SK-N-SH (cell line): ENCODE results near the gene MACROD2. TPM values are rescaled to one million over a fixed set of nuclear protein-coding genes. Genes with fewer than 3 reads are reported as not detected.
"Not testable (repeated sequence)": the region's sequence is repeated elsewhere in the genome, so short reads cannot be mapped to it uniquely, and the experiment has no call there.

Experiments
- CTCF ChIA-PET: fragments of 300-600, 350-600 bp; formaldehyde crosslinking; extraction: SDS; loops from one replicate; lab custom pipeline; 2021; lab: Yijun Ruan, JAX
- POLR2A ChIA-PET: fragments of 350-600 bp; sonication (Branson Sonifier 250); formaldehyde crosslinking; extraction: SDS; loops from one replicate; lab custom pipeline; 2020; ENCODE audit warnings: antibody characterized with exemption, inconsistent platforms; lab: Yijun Ruan, JAX
- DNase-seq: peaks from one replicate; pipeline ENCODE4 v3.0.0; 2012
- H2AFZ ChIP-seq: fragments of 200-600 bp; sonication (generic); 2 replicates; pipeline ENCODE4 v1.8.1; 2016; ENCODE audit warnings: antibody characterized with exemption, mild to moderate bottlenecking, low read depth
- H3F3A ChIP-seq: fragments of 200-600 bp; sonication (generic); replicated peaks from 2 replicates; pipeline ENCODE3; 2016; ENCODE audit warnings: antibody characterized with exemption, mild to moderate bottlenecking; ENCODE audit not compliant: insufficient read depth
- H3K27ac ChIP-seq, 2 experiments: fragments of 200-500 bp in 1 of 2; fragments of 200-600 bp in 1 of 2; sonication (Bioruptor generic) in 1 of 2; sonication (generic), shearing (Covaris generic) in 1 of 2; 2 replicates each; pipeline versions ENCODE4 v1.5.1 to v1.6.1; 2014 to 2016; ENCODE audit warnings: low read depth in 2 of 2, inconsistent platforms in 1 of 2, low read length in 1 of 2, mild to moderate bottlenecking in 1 of 2, mixed read lengths in 1 of 2
- H3K27me3 ChIP-seq: fragments of 200-600 bp; sonication (generic), shearing (Covaris generic); 2 replicates; pipeline ENCODE4 v1.6.1; 2016; ENCODE audit warnings: mixed run types; ENCODE audit not compliant: insufficient read depth
- H3K36me3 ChIP-seq, 2 experiments: fragments of 200-500 bp in 1 of 2; fragments of 200-600 bp in 1 of 2; sonication (Bioruptor generic) in 1 of 2; sonication (generic) in 1 of 2; replicated peaks in 1 of 2; 2 replicates each; pipeline versions ENCODE3 to v1.5.1; 2014 to 2016; ENCODE audit warnings: low read length in 1 of 2, mild to moderate bottlenecking in 1 of 2; ENCODE audit not compliant: insufficient read depth in 2 of 2, control insufficient read depth in 1 of 2
- H3K4me1 ChIP-seq, 2 experiments: fragments of 200-500 bp in 1 of 2; fragments of 200-600 bp in 1 of 2; sonication (Bioruptor generic) in 1 of 2; sonication (generic), shearing (Covaris generic) in 1 of 2; 2 replicates each; pipeline versions ENCODE4 v1.5.1 to v1.6.1; 2014 to 2016; ENCODE audit warnings: low read depth in 1 of 2, low read length in 1 of 2, mixed run types in 1 of 2; ENCODE audit not compliant: insufficient read depth in 2 of 2, control insufficient read depth in 1 of 2
- H3K4me2 ChIP-seq: fragments of 200-600 bp; sonication (generic), shearing (Covaris generic); 2 replicates; pipeline ENCODE4 v1.6.1; 2017; ENCODE audit warnings: mixed run types
- H3K4me3 ChIP-seq, 2 experiments: fragments of 200-500 bp in 1 of 2; fragments of 200-600 bp in 1 of 2; sonication (Bioruptor generic) in 1 of 2; sonication (generic), shearing (Covaris generic) in 1 of 2; 2 replicates each; pipeline versions ENCODE4 v1.5.1 to v1.8.1; 2014 to 2016; ENCODE audit warnings: low read depth in 2 of 2, inconsistent platforms in 1 of 2, low read length in 1 of 2, mild to moderate bottlenecking in 1 of 2, mixed read lengths in 1 of 2, moderate library complexity in 1 of 2
- H3K79me2 ChIP-seq: fragments of 200-600 bp; sonication (generic); 2 replicates; pipeline ENCODE4 v1.8.1; 2017; ENCODE audit warnings: mild to moderate bottlenecking; ENCODE audit not compliant: insufficient read depth
- H3K9ac ChIP-seq: fragments of 200-600 bp; sonication (generic); 2 replicates; pipeline ENCODE4 v1.6.1; 2017; ENCODE audit warnings: mixed run types
- H3K9me2 ChIP-seq: fragments of 200-600 bp; sonication (generic); 2 replicates; pipeline ENCODE4 v1.6.1; 2017; ENCODE audit warnings: mixed run types
- H3K9me3 ChIP-seq: fragments of 200-600 bp; sonication (generic); 2 replicates; pipeline ENCODE4 v1.6.1; 2017; ENCODE audit warnings: mixed run types, mild to moderate bottlenecking, moderate library complexity
- H4K20me1 ChIP-seq: fragments of 200-600 bp; sonication (generic); 2 replicates; pipeline ENCODE4 v1.6.1; 2017; ENCODE audit warnings: mild to moderate bottlenecking, mixed run types; ENCODE audit not compliant: insufficient read depth
- CHD2 ChIP-seq: fragments of 150-350 bp; IDR thresholded peaks from 2 replicates; pipeline ENCODE4 v1.6.1; 2018; ENCODE audit warnings: low read length; ENCODE audit not compliant: partially characterized antibody
- ELF1 ChIP-seq: IDR thresholded peaks from 2 replicates; pipeline ENCODE4 v1.4.0; 2012
- EP300 ChIP-seq, 2 experiments: IDR thresholded peaks; 2 replicates each; pipeline versions ENCODE4 v1.4.0 to v1.6.1; 2012; ENCODE audit warnings: borderline replicate concordance in 1 of 2, low read depth in 1 of 2, low read length in 1 of 2
- EZH2phosphoT487 ChIP-seq: fragments of 200-600 bp; sonication (generic); IDR thresholded peaks from 2 replicates; pipeline ENCODE4 v1.6.1; 2017; ENCODE audit warnings: low read depth, mixed run types, mild to moderate bottlenecking, antibody characterized with exemption, moderate library complexity, borderline replicate concordance
- FOSL2 ChIP-seq: IDR thresholded peaks from 2 replicates; pipeline ENCODE4 v1.4.0; 2012; ENCODE audit warnings: low read depth, mild to moderate bottlenecking, moderate library complexity, borderline replicate concordance
- FOXM1 ChIP-seq: IDR thresholded peaks from 2 replicates; pipeline ENCODE4 v1.4.0; 2012; ENCODE audit warnings: low read depth, mild to moderate bottlenecking
- JUND ChIP-seq: IDR thresholded peaks from 2 replicates; pipeline ENCODE4 v1.4.0; 2012
- MXI1 ChIP-seq: IDR thresholded peaks from 2 replicates; pipeline ENCODE4 v1.6.1; 2012; ENCODE audit warnings: mild to moderate bottlenecking, low read depth, low read length, improper control_type of control experiment
- NFIC ChIP-seq: IDR thresholded peaks from 2 replicates; pipeline ENCODE4 v1.4.0; 2012; ENCODE audit warnings: borderline replicate concordance
- RAD21 ChIP-seq: IDR thresholded peaks from 2 replicates; pipeline ENCODE4 v1.6.1; 2012; ENCODE audit warnings: mild to moderate bottlenecking, low read length
- RCOR1 ChIP-seq: fragments of 150-350 bp; IDR thresholded peaks from 2 replicates; pipeline ENCODE4 v1.6.1; 2017; ENCODE audit warnings: antibody characterized with exemption, low read length
- RFX5 ChIP-seq: IDR thresholded peaks from 2 replicates; pipeline ENCODE4 v1.6.1; 2012; ENCODE audit warnings: mild to moderate bottlenecking, improper control_type of control experiment, low read length
- SIN3A ChIP-seq: IDR thresholded peaks from 2 replicates; pipeline ENCODE4 v1.6.1; 2012; ENCODE audit warnings: low read depth, mild to moderate bottlenecking, low read length, moderate library complexity, borderline replicate concordance
- SMC3 ChIP-seq: IDR thresholded peaks from 2 replicates; pipeline ENCODE4 v1.6.1; 2012; ENCODE audit warnings: low read depth, low read length, improper control_type of control experiment
- TCF12 ChIP-seq: IDR thresholded peaks from 2 replicates; pipeline ENCODE4 v1.4.0; 2012
- USF1 ChIP-seq: IDR thresholded peaks from 2 replicates; pipeline ENCODE4 v1.4.0; 2012; ENCODE audit warnings: low read depth, borderline replicate concordance
- ZBTB33 ChIP-seq: IDR thresholded peaks from 2 replicates; pipeline ENCODE4 v1.4.0; 2012; ENCODE audit warnings: low read depth, borderline replicate concordance
- WGBS: methylation state at CpG from one replicate; pipeline ENCODE4 v1.1.6; 2017; ENCODE audit warnings: low lambda C conversion rate; 5-methylcytosine and 5-hydroxymethylcytosine counted together
- polyA plus RNA-seq, 3 experiments: library from polyadenylated mRNA; depleted of rRNA; stranded (reverse); fragments of >200 nt; gene quantifications; 2 replicates each; pipeline ENCODE4 v1.2.3, GENCODE V29; 2012
- TF ChIP-seq, protein P1 (sequence below): fragments of 150-350 bp; IDR thresholded peaks from 2 replicates; pipeline ENCODE4 v1.6.1; 2017; ENCODE audit warnings: antibody characterized with exemption, low read length, low read depth, borderline replicate concordance

The MACROD2 gene
- polyA plus RNA-seq, 1 of the 3 experiments (the other 2 are of a cell fraction) = 0.33 TPM

DNA sequence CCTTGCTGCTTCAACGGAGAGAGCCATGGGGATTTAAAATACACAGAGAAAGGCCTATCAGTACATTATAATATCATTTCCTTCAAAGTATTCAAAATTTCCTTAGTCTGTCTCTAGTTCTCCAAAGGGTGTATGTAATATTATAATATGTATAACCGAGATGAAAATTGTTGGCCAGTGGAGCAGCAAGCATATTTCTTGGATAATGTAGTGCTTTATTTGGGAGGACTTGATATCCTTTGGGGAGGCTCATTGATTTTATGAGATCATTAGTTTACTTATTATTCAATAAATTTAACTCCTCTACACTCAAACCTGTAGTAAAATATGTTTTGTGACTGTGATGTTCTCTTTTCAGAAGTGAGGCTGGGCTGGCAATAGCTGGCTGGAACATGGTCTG lies 1145.0 kb downstream of the MACROD2 start:
- WGBS = 46% methylated on average over 2 of the region's 2 CpGs
- CTCF ChIA-PET = no interaction called here
- TF ChIP-seq FOSL2 = no peak
- no peak for TF ChIP-seq SIN3A
- TF ChIP-seq ZBTB33 = no peak
- TF ChIP-seq EZH2phosphoT487 = no peak
- TF ChIP-seq RFX5 = no peak
- no peak for TF ChIP-seq RCOR1
- no peak for TF ChIP-seq EP300 (IDR thresholded peaks at IDR 0.05; ENCODE audit: borderline replicate concordance in 1 of 2, low read depth in 1 of 2, low read length in 1 of 2)
- TF ChIP-seq CHD2 = no peak
- no peak for TF ChIP-seq NFIC
- no peak for TF ChIP-seq JUND
- TF ChIP-seq SMC3 = no peak
- TF ChIP-seq ELF1 = no peak
- TF ChIP-seq MXI1 = no peak
- no peak for TF ChIP-seq RAD21
- TF ChIP-seq, protein P1, sequence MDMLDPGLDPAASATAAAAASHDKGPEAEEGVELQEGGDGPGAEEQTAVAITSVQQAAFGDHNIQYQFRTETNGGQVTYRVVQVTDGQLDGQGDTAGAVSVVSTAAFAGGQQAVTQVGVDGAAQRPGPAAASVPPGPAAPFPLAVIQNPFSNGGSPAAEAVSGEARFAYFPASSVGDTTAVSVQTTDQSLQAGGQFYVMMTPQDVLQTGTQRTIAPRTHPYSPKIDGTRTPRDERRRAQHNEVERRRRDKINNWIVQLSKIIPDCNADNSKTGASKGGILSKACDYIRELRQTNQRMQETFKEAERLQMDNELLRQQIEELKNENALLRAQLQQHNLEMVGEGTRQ = no peak
- TF ChIP-seq USF1 = no peak
- TF ChIP-seq FOXM1 = no peak
- no peak for TF ChIP-seq TCF12

DNA sequence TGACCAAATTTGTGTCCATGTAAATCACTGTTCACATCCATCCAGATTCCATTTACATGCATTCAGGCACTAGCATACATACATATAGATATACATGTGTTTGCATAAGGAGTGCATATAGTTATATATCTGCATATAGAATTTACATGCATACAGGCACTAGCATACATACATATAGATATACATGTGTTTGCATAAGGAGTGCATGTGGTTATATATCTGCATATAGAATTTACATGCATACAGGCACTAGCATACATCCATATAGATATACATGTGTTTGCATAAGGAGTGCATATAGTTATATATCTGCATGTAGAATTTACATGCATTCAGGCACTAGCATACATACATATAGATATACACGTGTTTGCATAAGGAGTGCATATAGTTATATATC lies 1145.6 kb downstream of the MACROD2 start:
- H4K20me1 ChIP-seq, H3K9me2 ChIP-seq, H3F3A ChIP-seq, H2AFZ ChIP-seq, H3K36me3 ChIP-seq, H3K27me3 ChIP-seq, H3K4me1 ChIP-seq, H3K79me2 ChIP-seq, DNase-seq, H3K27ac ChIP-seq, POLR2A ChIA-PET, CTCF ChIA-PET, H3K4me3 ChIP-seq, H3K9ac ChIP-seq, H3K9me3 ChIP-seq, H3K4me2 ChIP-seq: not testable (repeated sequence)
- 60% methylated on average over 1 of the region's 1 CpG for WGBS

More for the DNA sequence above, 1145.0 kb downstream of the MACROD2 start:
- no peak overlapping the region for H3K27ac ChIP-seq
- H3F3A ChIP-seq = no peaks in the 10 kb centered on the region
- no peaks in the 10 kb centered on the region for H3K9me3 ChIP-seq
- H3K4me3 ChIP-seq = no peak overlapping the region
- no peaks in the 10 kb centered on the region for H3K9me2 ChIP-seq
- H3K4me1 ChIP-seq = no peaks in the 10 kb centered on the region
- H3K9ac ChIP-seq = no peak overlapping the region
- POLR2A ChIA-PET = no interaction called here
- no peaks in the 10 kb centered on the region for H3K36me3 ChIP-seq
- no peaks in the 10 kb centered on the region for H3K79me2 ChIP-seq
- H4K20me1 ChIP-seq = no peaks in the 10 kb centered on the region
- no peaks in the 10 kb centered on the region for H3K27me3 ChIP-seq
- DNase-seq = no peak
- no peak overlapping the region for H3K4me2 ChIP-seq
- no peak overlapping the region for H2AFZ ChIP-seq
